K562 treated with DMSO at 1 percent for 12 hours (cell line): Measurements from ENCODE around the gene LTF. TPM values are rescaled to one million over a fixed set of nuclear protein-coding genes. Genes with fewer than 3 reads are reported as not detected.

Source experiments
- total RNA-seq: library from RNA; unstranded; fragments of 300-600 nt; gene quantifications from 2 replicates; pipeline ENCODE4 v1.2.3, GENCODE V29; 2022; ENCODE audit not compliant: insufficient read depth

LTF gene
- not detected in 2 replicates for total RNA-seq

DNA sequence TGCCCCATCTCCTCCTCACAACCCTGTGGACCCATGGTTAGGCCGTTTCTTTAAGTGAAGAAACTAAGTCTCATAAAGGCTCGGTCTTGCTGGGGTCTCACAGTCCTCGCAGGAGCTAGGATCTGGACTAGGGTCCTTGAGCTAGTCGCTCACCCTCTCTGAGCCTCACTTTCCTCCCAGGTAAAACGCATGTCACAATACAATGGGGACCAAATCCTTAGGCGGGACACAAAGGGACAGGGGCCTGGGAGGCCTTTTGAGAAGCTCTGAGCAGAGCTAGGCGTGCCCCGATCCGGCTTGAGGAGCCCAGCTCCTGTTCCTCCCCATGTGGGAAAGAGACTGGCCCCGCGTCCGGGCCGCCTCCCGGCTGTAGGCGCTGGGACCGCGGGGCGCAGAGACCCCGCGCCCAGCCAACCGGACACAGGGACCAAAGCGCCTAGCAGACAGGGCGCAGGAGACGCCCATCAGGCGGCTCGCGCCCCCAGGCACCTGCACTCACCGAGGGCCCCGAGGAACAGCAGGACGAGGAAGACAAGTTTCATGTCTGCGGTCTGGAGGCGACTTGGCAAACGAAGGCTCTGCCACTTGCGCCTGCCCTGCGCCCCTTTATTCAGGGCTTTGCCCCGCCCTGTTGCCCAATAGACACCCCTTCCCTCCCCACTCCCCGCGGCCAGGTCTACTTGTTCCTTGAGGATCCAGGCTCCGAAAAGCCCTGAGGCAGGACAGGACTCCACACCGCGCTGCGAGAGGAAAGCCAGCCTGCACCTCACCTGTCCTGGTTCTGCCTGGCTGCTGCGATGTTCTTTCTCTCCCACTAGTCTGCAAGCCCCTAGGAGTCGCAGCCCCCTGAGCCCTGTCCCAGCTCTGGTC is at the start of gene LTF:
Gene LTF, minus strand, starts transcription at position 580 of the 870 bp plus-strand sequence. Its CDS starts 38 bp downstream, at position 542.

DNA sequence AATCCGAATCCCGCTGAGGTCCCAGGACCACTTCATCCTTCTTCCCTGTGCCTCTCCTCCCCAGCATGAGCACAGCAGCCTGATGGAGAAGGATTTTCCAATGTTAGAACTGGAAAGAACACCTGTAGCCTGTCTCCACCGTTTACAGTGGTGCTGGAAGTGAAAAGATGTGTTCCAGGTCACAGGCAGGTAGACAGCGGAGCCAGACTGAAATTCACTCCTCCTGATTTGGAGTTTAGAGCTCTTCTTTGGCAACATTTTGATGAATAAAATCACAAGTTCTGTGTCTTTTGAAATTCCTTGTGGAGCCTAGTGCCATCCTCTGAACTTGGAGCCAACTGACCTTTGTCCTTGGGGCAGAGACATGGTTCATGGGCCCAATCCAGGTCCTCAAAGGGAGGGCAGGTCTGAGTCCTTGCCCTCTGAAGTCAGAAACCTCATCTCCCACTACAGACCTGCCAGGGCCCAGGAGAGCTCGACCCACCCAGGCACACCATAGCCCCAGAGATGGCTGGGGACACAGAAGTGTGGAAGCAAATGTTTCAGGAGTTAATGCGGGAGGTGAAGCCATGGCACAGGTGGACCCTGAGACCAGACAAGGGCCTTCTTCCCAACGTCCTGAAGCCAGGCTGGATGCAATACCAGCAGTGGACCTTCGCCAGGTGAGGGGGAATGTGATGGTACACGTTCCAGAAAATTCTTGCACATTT is 33.0 kb upstream of the LTF start, which contains the start of gene RTP3:
Gene RTP3, plus strand, starts transcription at position 421 of the 710 bp plus-strand sequence. Its CDS starts 87 bp downstream, at position 508.

DNA sequence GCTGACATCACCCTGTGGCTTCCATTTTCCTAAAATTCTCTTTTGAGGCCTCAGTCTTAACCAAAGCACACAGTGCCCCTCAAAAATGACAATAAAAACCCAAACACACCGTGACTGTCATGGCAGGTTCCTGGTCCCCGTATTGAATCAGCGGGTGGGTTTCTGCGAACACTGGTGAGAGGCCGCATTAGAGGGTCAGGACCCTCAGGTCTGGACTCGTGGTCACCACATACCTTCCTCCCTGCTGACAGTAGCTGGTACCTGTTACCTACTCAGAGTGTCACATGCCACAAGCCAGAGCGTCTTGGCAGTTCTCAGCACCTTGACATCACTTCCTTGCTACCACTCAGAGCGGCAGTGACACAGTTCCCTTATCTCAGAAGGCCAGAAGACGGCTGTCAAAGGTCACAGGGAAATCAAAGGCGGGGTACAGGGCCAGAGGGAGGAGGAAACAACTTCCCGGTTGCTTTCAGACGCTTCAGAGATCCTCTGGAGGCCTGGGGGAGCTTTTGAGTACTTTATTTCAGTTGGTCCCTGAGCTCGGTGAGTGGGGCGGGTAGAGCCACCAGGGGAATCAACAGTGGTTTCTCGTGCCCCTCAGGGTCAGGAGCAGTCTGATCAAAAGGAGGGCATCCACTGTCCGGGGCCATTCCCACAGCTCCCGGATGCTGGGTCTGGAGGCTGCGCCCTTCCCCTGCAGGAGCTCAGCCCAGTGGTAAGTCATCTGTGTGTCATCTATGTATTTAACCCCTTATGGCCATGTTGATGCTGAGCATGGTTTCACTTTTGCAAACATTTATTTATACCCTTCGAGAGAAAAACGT is 57.7 kb downstream of the LTF start, which contains the start of the genes CCR5AS and CCRL2:
Gene CCR5AS, minus strand, starts transcription at position 279 of the 824 bp plus-strand sequence.
Gene CCRL2, plus strand, starts transcription at position 472 of the 824 bp plus-strand sequence. CDS start 821 bp downstream, outside the sequence.

Other genes with a start within 250 kb of the LTF start
- gene CCR3, start 222.4 kb downstream of the LTF start, total RNA-seq: not detected in 2 replicates
- gene CCR2, start 110.8 kb downstream of the LTF start, total RNA-seq: not detected in 2 replicates
- not detected in 2 replicates for gene CCR5, start 94.0 kb downstream of the LTF start, total RNA-seq
- 9.8 and 21.7 TPM in 2 replicates for gene CCRL2, start 57.6 kb downstream of the LTF start, total RNA-seq
- not detected in 2 replicates for gene RTP3, start 33.1 kb upstream of the LTF start, total RNA-seq
- not detected in 2 replicates for gene LRRC2, start 101.4 kb upstream of the LTF start, total RNA-seq
- gene FAM240A, start 147.6 kb upstream of the LTF start, total RNA-seq: not detected in 2 replicates
- gene ALS2CL, start 228.8 kb upstream of the LTF start, total RNA-seq: 0.25 TPM in 1 of 2 replicates, not detected in the other
- gene TMIE, start 236.5 kb upstream of the LTF start, total RNA-seq: not detected in 2 replicates